Adipocyte (in vitro differentiated cells): ENCODE measurements around the gene AP2A2.

ENCODE experiments used
- DNase-seq: peaks from one replicate; pipeline ENCODE4 v3.0.0-alpha.2; 2015; ENCODE audit warnings: low read depth
- H3K27me3 ChIP-seq: replicated peaks from 2 replicates; pipeline ENCODE4 v1.7.0; 2013; ENCODE audit warnings: mild to moderate bottlenecking, low read length, moderate library complexity; ENCODE audit not compliant: control insufficient read depth, insufficient read depth
- H3K36me3 ChIP-seq: 2 replicates; pipeline ENCODE4 v1.7.0; 2013; ENCODE audit warnings: low read length, mild to moderate bottlenecking, moderate library complexity; ENCODE audit not compliant: control insufficient read depth, insufficient read depth, severe bottlenecking
- H3K4me1 ChIP-seq: 2 replicates; pipeline ENCODE4 v1.7.0; 2013; ENCODE audit warnings: mild to moderate bottlenecking, low read length, moderate library complexity; ENCODE audit not compliant: control insufficient read depth, insufficient read depth
- H3K4me3 ChIP-seq: 2 replicates; pipeline ENCODE4 v1.7.0; 2013; ENCODE audit warnings: mild to moderate bottlenecking, low read length, moderate library complexity
- H3K9ac ChIP-seq: 2 replicates; pipeline ENCODE4 v1.7.0; 2013; ENCODE audit warnings: mild to moderate bottlenecking, low read length, moderate library complexity
- H3K9me3 ChIP-seq: 2 replicates; pipeline ENCODE4 v1.7.0; 2013; ENCODE audit warnings: mild to moderate bottlenecking, low read length, moderate library complexity; ENCODE audit not compliant: control insufficient read depth

The AP2A2 gene

GRCh38 chr11:993632-994167 lies 68.0 kb downstream of the AP2A2 start:
- no peak overlapping the region for H3K4me3 ChIP-seq
- peaks cover 57% of the 10 kb centered on the region for H3K36me3 ChIP-seq
- no peaks in the 10 kb centered on the region for H3K4me1 ChIP-seq
- DNase-seq = no peak
- H3K27me3 ChIP-seq = no peaks in the 10 kb centered on the region
- no peak overlapping the region for H3K9ac ChIP-seq
- H3K9me3 ChIP-seq = no peaks in the 10 kb centered on the region

- peaks cover 42% of the 10 kb centered on the region for H3K36me3 ChIP-seq
- no peaks in the 10 kb centered on the region for H3K27me3 ChIP-seq
- no peak overlapping the region for H3K9ac ChIP-seq
- DNase-seq = no peak
- H3K9me3 ChIP-seq = no peaks in the 10 kb centered on the region
- H3K4me1 ChIP-seq = no peaks in the 10 kb centered on the region
- H3K4me3 ChIP-seq = no peak overlapping the region
Measured at GRCh38 chr11:995044-995751, 69.5 kb downstream of the AP2A2 start.

GRCh38 chr11:995752-996420 lies 70.2 kb downstream of the AP2A2 start:
- H3K36me3 ChIP-seq = peaks cover 43% of the 10 kb centered on the region
- no peaks in the 10 kb centered on the region for H3K4me1 ChIP-seq
- no peak overlapping the region for H3K9ac ChIP-seq
- H3K9me3 ChIP-seq = no peaks in the 10 kb centered on the region
- DNase-seq = no peak
- no peaks in the 10 kb centered on the region for H3K27me3 ChIP-seq
- H3K4me3 ChIP-seq = no peak overlapping the region

- H3K9me3 ChIP-seq = no peaks in the 10 kb centered on the region
- no peaks in the 10 kb centered on the region for H3K27me3 ChIP-seq
- H3K36me3 ChIP-seq = peaks cover 51% of the 10 kb centered on the region
- no peak overlapping the region for H3K9ac ChIP-seq
- no peaks in the 10 kb centered on the region for H3K4me1 ChIP-seq
- H3K4me3 ChIP-seq = no peak overlapping the region
- no peak for DNase-seq
Measured at GRCh38 chr11:996681-997080, 71.0 kb downstream of the AP2A2 start.

- H3K4me3 ChIP-seq = no peak overlapping the region
- H3K4me1 ChIP-seq = no peaks in the 10 kb centered on the region
- no peak overlapping the region for H3K9ac ChIP-seq
- no peaks in the 10 kb centered on the region for H3K9me3 ChIP-seq
- H3K27me3 ChIP-seq = no peaks in the 10 kb centered on the region
- peaks cover 54% of the 10 kb centered on the region for H3K36me3 ChIP-seq
- DNase-seq = no peak
Measured at GRCh38 chr11:997907-998306, 72.2 kb downstream of the AP2A2 start.

GRCh38 chr11:999009-999408 lies 73.3 kb downstream of the AP2A2 start:
- no peaks in the 10 kb centered on the region for H3K9me3 ChIP-seq
- no peak overlapping the region for H3K9ac ChIP-seq
- no peaks in the 10 kb centered on the region for H3K4me1 ChIP-seq
- no peak for DNase-seq
- no peaks in the 10 kb centered on the region for H3K27me3 ChIP-seq
- peaks cover 56% of the 10 kb centered on the region for H3K36me3 ChIP-seq
- no peak overlapping the region for H3K4me3 ChIP-seq

GRCh38 chr11:1000357-1001278 lies 74.9 kb downstream of the AP2A2 start:
- no peak overlapping the region for H3K9ac ChIP-seq

GRCh38 chr11:1001617-1002405 lies 76.1 kb downstream of the AP2A2 start:
- Histone ChIP-seq H3K4me3 (no peak overlapping the region), H3K9ac (no peak overlapping the region), H3K9me3 (no peaks in the 10 kb centered on the region), H3K27me3 (no peaks in the 10 kb centered on the region), H3K4me1 (peaks cover 7% of the 10 kb centered on the region), H3K36me3 (peaks cover 63% of the 10 kb centered on the region)
- DNase-seq = no peak

More at GRCh38 chr11:1000357-1001278, 74.9 kb downstream of the AP2A2 start:
- H3K4me3 ChIP-seq = no peak overlapping the region
- H3K4me1 ChIP-seq = no peaks in the 10 kb centered on the region
- no peaks in the 10 kb centered on the region for H3K27me3 ChIP-seq
- H3K36me3 ChIP-seq = peaks cover 63% of the 10 kb centered on the region
- DNase-seq = no peak
- no peaks in the 10 kb centered on the region for H3K9me3 ChIP-seq

- H3K4me3 ChIP-seq = no peak overlapping the region
- H3K27me3 ChIP-seq = no peaks in the 10 kb centered on the region
- H3K4me1 ChIP-seq = peaks cover 10% of the 10 kb centered on the region
- H3K9ac ChIP-seq = no peak overlapping the region
- no peak for DNase-seq
- no peaks in the 10 kb centered on the region for H3K9me3 ChIP-seq
- H3K36me3 ChIP-seq = peaks cover 66% of the 10 kb centered on the region
Measured at GRCh38 chr11:1002406-1002984, 76.8 kb downstream of the AP2A2 start.

- no peaks in the 10 kb centered on the region for H3K27me3 ChIP-seq
- H3K9ac ChIP-seq = no peak overlapping the region
- H3K9me3 ChIP-seq = no peaks in the 10 kb centered on the region
- H3K4me1 ChIP-seq = peaks cover 10% of the 10 kb centered on the region
- no peak for DNase-seq
- H3K36me3 ChIP-seq = peaks cover 73% of the 10 kb centered on the region
- no peak overlapping the region for H3K4me3 ChIP-seq
Measured at GRCh38 chr11:1003159-1003558, 77.5 kb downstream of the AP2A2 start.
